22Rv1 (cell line): ENCODE data around the gene SEMA3E.

Experiments used
- CTCF ChIP-seq: fragments of 450-650 bp; IDR thresholded peaks from 2 replicates; pipeline ENCODE4 v1.5.1; 2017; ENCODE audit warnings: mild to moderate bottlenecking
- ZFX ChIP-seq: fragments of 450-650 bp; IDR thresholded peaks from 2 replicates; pipeline ENCODE4 v1.6.1; 2017; ENCODE audit warnings: antibody characterized with exemption, borderline replicate concordance

- TF ChIP-seq CTCF: no peak
- no peak for TF ChIP-seq ZFX
These were observed 289.8 kb downstream of the SEMA3E start for GRCh38 chr7:83359108-83359507.
